Measurements from ENCODE around the gene CLCF1. TPM values are rescaled to one million over a fixed set of nuclear protein-coding genes. Genes with fewer than 3 reads are reported as not detected.

CLCF1 gene
- total and polyA plus RNA-seq, 2 of the 13 experiments (the other 11 are each of a cell fraction or from before 2014, with no cell fraction given) = 0.49 to 0.78 TPM

- no peak for TF ChIP-seq ZNF24 (IDR thresholded peaks at IDR 0.05)
- 0 out of 2 replicates have a peak, but pooled peaks have one; percentile 17 for TF ChIP-seq SIX4 (CRISPR knock-in tag; IDR thresholded peaks at IDR 0.05)
- TF ChIP-seq ISX (CRISPR knock-in tag; conservative IDR thresholded peaks at IDR 0.05) = no peak
- TF ChIP-seq PAWR (CRISPR knock-in tag; IDR thresholded peaks at IDR 0.05; ENCODE audit: borderline replicate concordance) = no peak
- TF ChIP-seq GMEB2 (CRISPR knock-in tag; IDR thresholded peaks at IDR 0.05; ENCODE audit: low read depth) = 0 out of 2 replicates have a peak, but pooled peaks have one; percentile 42
- TF ChIP-seq PRPF4 (IDR thresholded peaks at IDR 0.05; ENCODE audit: low read depth, low read length, poor library complexity, severe bottlenecking) = no peak
- TF ChIP-seq GATA4 (IDR thresholded peaks at IDR 0.05; ENCODE audit: borderline replicate concordance, low read depth) = no peak
- peak; percentile 99 for TF ChIP-seq ZNF143 (CRISPR knock-in tag; IDR thresholded peaks at IDR 0.05)
- TF ChIP-seq SP140L (CRISPR knock-in tag; IDR thresholded peaks at IDR 0.05; ENCODE audit: borderline replicate concordance) = peak; percentile 30; the same call in 1 of the 2 replicates
- peak; percentile 27; the same call in 1 of the 2 replicates for TF ChIP-seq ZNF598 (CRISPR knock-in tag; IDR thresholded peaks at IDR 0.05; ENCODE audit: borderline replicate concordance)
- TF ChIP-seq ZNF564 (CRISPR knock-in tag; IDR thresholded peaks at IDR 0.05) = 0 out of 2 replicates have a peak, but pooled peaks have one; percentile 17
- no peak; the same call in 1 of the 2 replicates for TF ChIP-seq GTF3A (CRISPR knock-in tag; conservative IDR thresholded peaks at IDR 0.05)
- no peak for TF ChIP-seq TFDP1 (CRISPR knock-in tag; IDR thresholded peaks at IDR 0.05; ENCODE audit: borderline replicate concordance)
- peak; percentile 68; the same call in 1 of the 2 replicates for TF ChIP-seq ZBTB25 (CRISPR knock-in tag; IDR thresholded peaks at IDR 0.05)
- no peak for TF ChIP-seq NFATC3 (CRISPR knock-in tag; IDR thresholded peaks at IDR 0.05)
- peak; percentile 65 for TF ChIP-seq ETV5 (CRISPR knock-in tag; IDR thresholded peaks at IDR 0.05; ENCODE audit: borderline replicate concordance)
- TF ChIP-seq HMGXB4 (CRISPR knock-in tag; IDR thresholded peaks at IDR 0.05; ENCODE audit: borderline replicate concordance in 1 of 2, low read depth in 1 of 2) = peak; percentile 94 to 98
- TF ChIP-seq AKAP8 (CRISPR knock-in tag; IDR thresholded peaks at IDR 0.05) = 0 out of 2 replicates have a peak, but pooled peaks have one; percentile 15
- TF ChIP-seq NRL (CRISPR knock-in tag; IDR thresholded peaks at IDR 0.05; ENCODE audit: borderline replicate concordance) = peak; percentile 58; the same call in 1 of the 2 replicates
- peak; percentile 80; the same call in 1 of the 2 replicates for TF ChIP-seq ZNF414 (CRISPR knock-in tag; IDR thresholded peaks at IDR 0.05)
- no peak for TF ChIP-seq ZNF432 (CRISPR knock-in tag; IDR thresholded peaks at IDR 0.05; ENCODE audit: borderline replicate concordance)
These were observed 56.1 kb downstream of the CLCF1 start (continued) for GRCh38 chr11:67317205-67317887.

Data from HepG2 (cell line).